Natural killer cell (primary cell): ENCODE measurements around the gene ZNF227. TPM values are rescaled to one million over a fixed set of nuclear protein-coding genes. Genes with fewer than 3 reads are reported as not detected.
"Not testable (repeated sequence)": the region's sequence is repeated elsewhere in the genome, so short reads cannot be mapped to it uniquely, and the experiment has no call there.

ENCODE experiments used
- ATAC-seq, 3 donors: fragments of 150-1000 bp in 2 of 3; fragments of 200-7000 bp in 1 of 3; cut with Tn5 transposase; 1 replicate in 1 of 3; 2 replicates in 2 of 3; pipeline ENCODE4 v1.10.0; 2021; ENCODE audit warnings: mild to moderate bottlenecking in 2 of 3, moderate library complexity in 2 of 3
- DNase-seq, 2 donors: peaks; one replicate each; pipeline versions ENCODE4 v3.0.0 to v3.0.0-alpha.2; 2013 to 2021; ENCODE audit warnings: mixed read lengths in 1 of 2
- H3K27ac ChIP-seq: one replicate; pipeline ENCODE4 v1.5.1; 2013; ENCODE audit warnings: mild to moderate bottlenecking, low read length
- H3K27me3 ChIP-seq: one replicate; pipeline ENCODE4 v1.6.1; 2013; ENCODE audit warnings: low read length; ENCODE audit not compliant: control insufficient read depth, insufficient read depth
- H3K36me3 ChIP-seq: one replicate; pipeline ENCODE4 v1.6.1; 2013; ENCODE audit warnings: low read length; ENCODE audit not compliant: control insufficient read depth, insufficient read depth
- H3K4me1 ChIP-seq: one replicate; pipeline ENCODE4 v1.6.1; 2013; ENCODE audit warnings: low read length; ENCODE audit not compliant: control insufficient read depth, insufficient read depth
- H3K4me3 ChIP-seq: one replicate; pipeline ENCODE4 v1.5.1; 2013; ENCODE audit warnings: low read length
- H3K9me3 ChIP-seq: one replicate; pipeline ENCODE4 v1.6.1; 2013; ENCODE audit warnings: low read length; ENCODE audit not compliant: control insufficient read depth, insufficient read depth
- H3K27ac Mint-ChIP-seq, 2 donors: one replicate each; pipeline ENCODE4 v1.8.0; 2022; ENCODE audit warnings: mild to moderate bottlenecking in 2 of 2, mixed read lengths in 2 of 2, moderate library complexity in 1 of 2
- H3K27me3 Mint-ChIP-seq, 2 donors: one replicate each; pipeline ENCODE4 v1.8.0; 2022; ENCODE audit warnings: low read depth in 2 of 2, mixed read lengths in 2 of 2
- H3K36me3 Mint-ChIP-seq: one replicate; pipeline ENCODE4 v1.8.0; 2022; ENCODE audit warnings: mixed read lengths
- H3K4me1 Mint-ChIP-seq, 2 donors: one replicate each; pipeline ENCODE4 v1.8.0; 2022; ENCODE audit warnings: mixed read lengths in 2 of 2
- H3K4me3 Mint-ChIP-seq: one replicate; pipeline ENCODE4 v1.8.0; 2022; ENCODE audit warnings: mild to moderate bottlenecking, moderate library complexity, mixed read lengths
- H3K9me3 Mint-ChIP-seq, 2 donors: one replicate each; pipeline ENCODE4 v1.8.0; 2022; ENCODE audit warnings: mixed read lengths in 2 of 2
- CTCF ChIP-seq: fragments of 200-600 bp; IDR thresholded peaks from one replicate; pipeline ENCODE4 v1.8.0; 2022; ENCODE audit warnings: antibody characterized with exemption
- WGBS: methylation state at CpG from one replicate; pipeline ENCODE4 v1.1.7; 2013; ENCODE audit warnings: missing lambda C conversion rate; ENCODE audit not compliant: insufficient coverage; 5-methylcytosine and 5-hydroxymethylcytosine counted together
- intact Hi-C: fragments of 100-400 bp; cut with micrococcal nuclease; formaldehyde crosslinking; loops from one replicate; pipeline ENCODE4 v1.14.2; 2022
- total RNA-seq, 4 donors: library from RNA; stranded (reverse); fragments of 120-200 nt in 1 of 4; gene quantifications; one replicate each; pipeline versions ENCODE4 v1.2.3 to v1.2.4, GENCODE V29; 2013 to 2022

ZNF227 gene
- total RNA-seq, 3 donors from 2014 or later (not counting 1 experiment from before 2014, with no cell fraction given), result 21.0 to 32.3 (median 23.4) TPM

- ATAC-seq (no peak), DNase-seq (no peak)
- H3K4me3 ChIP-seq, result no peak overlapping the region
- H3K4me1 ChIP-seq, result peaks cover 4% of the 10 kb centered on the region
- TF ChIP-seq CTCF, result no peak
- peaks cover 26 to 31% of the 10 kb centered on the region in 2 donors for H3K27me3 Mint-ChIP-seq
- peaks cover 2% of the 10 kb centered on the region for H3K27me3 ChIP-seq
- no peaks in the 10 kb centered on the region for H3K36me3 ChIP-seq
- H3K27ac ChIP-seq, result no peak overlapping the region
- H3K9me3 ChIP-seq, result no peaks in the 10 kb centered on the region
- intact Hi-C loops, result no loop called here
- H3K4me3 Mint-ChIP-seq, result no peak overlapping the region
- WGBS, result 100% methylated on average over 1 of the region's 1 CpG
- no peak overlapping the region for H3K27ac Mint-ChIP-seq
- H3K4me1 Mint-ChIP-seq, result peaks cover 6 to 7% of the 10 kb centered on the region in 2 donors
- H3K36me3 Mint-ChIP-seq, result peaks cover 14% of the 10 kb centered on the region
- H3K9me3 Mint-ChIP-seq, result peaks cover 4% of the 10 kb centered on the region in 2 donors
Measured at GRCh38 chr19:44202470-44202869, 9.9 kb upstream of the ZNF227 start.

- H3K27me3 Mint-ChIP-seq, result peaks cover 26 to 31% of the 10 kb centered on the region in 2 donors
- intact Hi-C loops, result no loop called here
- Histone ChIP-seq H3K27ac (no peak overlapping the region), H3K27me3 (peaks cover 2% of the 10 kb centered on the region), H3K4me3 (no peak overlapping the region), H3K36me3 (no peaks in the 10 kb centered on the region), H3K9me3 (no peaks in the 10 kb centered on the region), H3K4me1 (peaks cover 8% of the 10 kb centered on the region)
- peaks cover 4% of the 10 kb centered on the region in 2 donors for H3K9me3 Mint-ChIP-seq
- H3K4me3 Mint-ChIP-seq, result no peak overlapping the region
- WGBS, result 100% methylated on average over 2 of the region's 2 CpGs
- H3K27ac Mint-ChIP-seq, result no peak overlapping the region
- DNase-seq (no peak), ATAC-seq (no peak)
- peaks cover 14% of the 10 kb centered on the region for H3K36me3 Mint-ChIP-seq
- H3K4me1 Mint-ChIP-seq, result peaks cover 11 to 12% of the 10 kb centered on the region in 2 donors
- TF ChIP-seq CTCF, result no peak
Measured at GRCh38 chr19:44202974-44203373, 9.4 kb upstream of the ZNF227 start.

GRCh38 chr19:44203877-44204276 is 8.5 kb upstream of the ZNF227 start:
- 89% methylated on average over 31 of the region's 31 CpGs for WGBS
- H3K27ac ChIP-seq, H3K9me3 Mint-ChIP-seq, H3K36me3 ChIP-seq, H3K27ac Mint-ChIP-seq, H3K9me3 ChIP-seq, ATAC-seq, DNase-seq, intact Hi-C loops, H3K27me3 ChIP-seq, H3K4me3 ChIP-seq, H3K4me3 Mint-ChIP-seq, H3K4me1 ChIP-seq: not testable (repeated sequence)
- peaks cover 11 to 12% of the 10 kb centered on the region in 2 donors for H3K4me1 Mint-ChIP-seq
- H3K27me3 Mint-ChIP-seq, result peaks cover 21 to 31% of the 10 kb centered on the region in 2 donors
- H3K36me3 Mint-ChIP-seq, result peaks cover 14% of the 10 kb centered on the region

- peaks cover 11 to 12% of the 10 kb centered on the region in 2 donors for H3K4me1 Mint-ChIP-seq
- no peaks in the 10 kb centered on the region for H3K36me3 ChIP-seq
- peaks cover 14% of the 10 kb centered on the region for H3K36me3 Mint-ChIP-seq
- no peak for TF ChIP-seq CTCF
- peaks cover 4% of the 10 kb centered on the region in 2 donors for H3K9me3 Mint-ChIP-seq
- ATAC-seq (no peak), DNase-seq (no peak)
- WGBS, result no CpG with 5 or more reads among the region's 2 CpGs
- H3K4me1 ChIP-seq, result peaks cover 8% of the 10 kb centered on the region
- intact Hi-C loops, result no loop called here
- H3K27me3 Mint-ChIP-seq, result peaks cover 19 to 26% of the 10 kb centered on the region in 2 donors
- H3K9me3 ChIP-seq, result no peaks in the 10 kb centered on the region
- no peak overlapping the region for H3K4me3 ChIP-seq
- no peak overlapping the region for H3K4me3 Mint-ChIP-seq
- H3K27ac ChIP-seq, result no peak overlapping the region
- no peak overlapping the region for H3K27ac Mint-ChIP-seq
- peaks cover 2% of the 10 kb centered on the region for H3K27me3 ChIP-seq
Measured at GRCh38 chr19:44204772-44205171, 7.6 kb upstream of the ZNF227 start.
